ENCODE measurements around the gene SCNN1A. TPM values are rescaled to one million over a fixed set of nuclear protein-coding genes. Genes with fewer than 3 reads are reported as not detected.

SCNN1A gene
- 1 to 10 TPM in 3 of 4 donors, under 1 TPM in 1; 0.83 to 3.3 (median 1.8) TPM for total RNA-seq

DNA sequence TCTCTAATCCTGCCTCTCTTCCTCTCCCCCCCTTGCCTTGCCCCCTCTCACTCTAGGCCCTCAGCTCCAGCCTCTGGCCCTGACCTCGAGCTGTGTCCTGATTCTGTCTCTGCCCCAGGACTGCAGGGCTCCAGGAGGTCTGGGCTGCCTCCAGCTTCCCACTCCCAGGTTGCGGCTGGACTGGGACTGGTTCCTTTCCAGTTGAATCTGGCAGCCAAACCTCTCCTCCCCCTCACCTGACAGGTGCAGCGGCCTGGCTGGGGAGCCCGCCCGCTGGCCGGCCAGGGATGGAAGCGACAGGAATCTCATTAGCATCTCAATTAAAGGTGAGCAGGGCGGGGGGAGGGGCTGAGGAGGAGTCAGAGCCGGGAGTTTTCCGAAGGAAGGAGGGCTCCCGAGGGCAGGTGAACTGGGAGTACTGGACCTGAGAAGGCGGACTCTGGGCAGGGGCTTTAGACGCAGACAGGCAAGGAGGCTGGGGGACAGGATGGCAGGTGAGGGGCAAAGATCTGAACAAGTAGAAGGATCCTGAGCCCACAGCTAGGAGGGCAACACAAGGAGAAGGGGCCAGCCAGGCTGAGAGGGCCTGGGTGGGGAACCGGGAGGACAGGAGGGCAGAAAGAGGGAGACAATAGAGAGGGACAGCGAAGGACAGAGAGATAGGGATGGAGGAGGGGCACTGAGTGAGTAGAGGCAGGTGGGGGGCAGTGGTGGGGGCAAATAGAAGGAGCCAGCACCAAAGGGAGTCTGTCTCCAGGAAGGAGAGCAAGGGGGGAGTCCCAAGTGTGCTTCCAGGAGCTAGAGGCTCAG is at the start of gene SCNN1A:
Gene SCNN1A (minus strand): TSS at position 295 of the 810 bp plus-strand sequence. CDS start 780 bp downstream, outside the sequence.
- H3K27ac ChIP-seq (replicated peaks in 1 of 4) = peak within 1 kb of the TSS; percentile 73 to 82 (median 78)
- H3K9me3 ChIP-seq = no peaks in the 10 kb centered on the region
- no peaks in the 10 kb centered on the region for H3K36me3 ChIP-seq
- intact Hi-C loops (cut with DNase I) = no loop called here
- H3K4me3 ChIP-seq = peak within 1 kb of the TSS in 1 of 4 donors; percentile 22
- no peaks in the 10 kb centered on the region for H3K27me3 ChIP-seq
- peaks cover 29 to 66% (median 62%) of the 10 kb centered on the region in 4 donors for H3K4me1 ChIP-seq
- no peak for DNase-seq (ENCODE audit: extremely low spot score)
- 90% methylated on average over 11 of the region's 15 CpGs for WGBS
- TF ChIP-seq POLR2A (IDR thresholded peaks at IDR 0.05; ENCODE audit: low read depth) (no peak), EP300 (IDR thresholded peaks at IDR 0.05) (no peak), POLR2AphosphoS5 (IDR thresholded peaks at IDR 0.05) (no peak)
- TF ChIP-seq, protein P1, sequence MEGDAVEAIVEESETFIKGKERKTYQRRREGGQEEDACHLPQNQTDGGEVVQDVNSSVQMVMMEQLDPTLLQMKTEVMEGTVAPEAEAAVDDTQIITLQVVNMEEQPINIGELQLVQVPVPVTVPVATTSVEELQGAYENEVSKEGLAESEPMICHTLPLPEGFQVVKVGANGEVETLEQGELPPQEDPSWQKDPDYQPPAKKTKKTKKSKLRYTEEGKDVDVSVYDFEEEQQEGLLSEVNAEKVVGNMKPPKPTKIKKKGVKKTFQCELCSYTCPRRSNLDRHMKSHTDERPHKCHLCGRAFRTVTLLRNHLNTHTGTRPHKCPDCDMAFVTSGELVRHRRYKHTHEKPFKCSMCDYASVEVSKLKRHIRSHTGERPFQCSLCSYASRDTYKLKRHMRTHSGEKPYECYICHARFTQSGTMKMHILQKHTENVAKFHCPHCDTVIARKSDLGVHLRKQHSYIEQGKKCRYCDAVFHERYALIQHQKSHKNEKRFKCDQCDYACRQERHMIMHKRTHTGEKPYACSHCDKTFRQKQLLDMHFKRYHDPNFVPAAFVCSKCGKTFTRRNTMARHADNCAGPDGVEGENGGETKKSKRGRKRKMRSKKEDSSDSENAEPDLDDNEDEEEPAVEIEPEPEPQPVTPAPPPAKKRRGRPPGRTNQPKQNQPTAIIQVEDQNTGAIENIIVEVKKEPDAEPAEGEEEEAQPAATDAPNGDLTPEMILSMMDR (IDR thresholded peaks at IDR 0.05) = no peak

DNA sequence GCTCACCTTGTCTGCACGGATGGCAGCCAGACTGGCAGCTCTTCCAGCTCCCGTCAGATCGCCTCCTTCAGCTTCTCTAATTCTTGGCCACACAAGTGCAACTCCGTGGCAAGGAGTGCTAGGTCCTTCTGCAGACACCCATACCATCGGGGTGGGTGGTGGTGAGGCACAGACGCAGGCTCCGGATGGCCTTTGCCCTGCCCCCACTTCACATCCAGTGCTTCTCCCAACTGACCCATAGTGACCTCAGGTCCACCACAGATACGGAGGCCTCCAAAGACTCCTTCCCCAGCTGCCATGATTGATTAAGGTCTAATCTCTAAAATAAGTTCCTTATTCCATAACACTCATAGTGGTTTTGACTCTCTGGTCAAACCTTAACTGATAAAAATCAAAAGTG is 49.5 kb upstream of the SCNN1A start:
- no peaks in the 10 kb centered on the region for H3K27me3 ChIP-seq
- H3K4me3 ChIP-seq = no peak overlapping the region
- 77% methylated on average over 8 of the region's 8 CpGs for WGBS
- H3K27ac ChIP-seq (replicated peaks in 1 of 4) = no peak overlapping the region
- H3K9me3 ChIP-seq = no peaks in the 10 kb centered on the region
- peaks cover under 1 to 25% (median 21%) of the 10 kb centered on the region in 4 donors for H3K4me1 ChIP-seq
- TF ChIP-seq POLR2A (IDR thresholded peaks at IDR 0.05; ENCODE audit: low read depth) (no peak), EP300 (IDR thresholded peaks at IDR 0.05) (no peak), POLR2AphosphoS5 (IDR thresholded peaks at IDR 0.05) (no peak)
- TF ChIP-seq, protein P1 (IDR thresholded peaks at IDR 0.05) = no peak
- no peaks in the 10 kb centered on the region for H3K36me3 ChIP-seq
- no peak for DNase-seq (ENCODE audit: extremely low spot score)
- intact Hi-C loops (cut with DNase I) = loop anchor here (5.0 kb wide), 1 partner anchor 112 kb away; no protein-coding TSS in a partner anchor

DNA sequence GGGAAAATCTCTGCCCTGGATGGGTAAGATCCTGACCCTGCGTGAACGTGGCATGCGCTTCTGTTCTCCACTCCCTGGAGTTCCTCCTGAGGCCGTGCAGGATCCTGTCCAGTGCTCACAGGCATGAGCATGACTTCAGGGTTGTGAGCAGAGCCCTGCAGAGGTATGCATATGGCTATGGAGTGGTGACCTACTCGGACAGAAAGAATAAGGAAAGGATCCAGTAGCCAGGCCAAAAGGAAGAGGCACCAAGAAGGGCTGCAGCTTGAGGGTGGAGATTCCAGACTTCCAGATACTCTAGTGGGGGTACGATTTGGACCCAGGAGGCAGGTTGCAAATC is 48.6 kb upstream of the SCNN1A start:
- Histone ChIP-seq H3K36me3 (no peaks in the 10 kb centered on the region), H3K27me3 (no peaks in the 10 kb centered on the region), H3K27ac (replicated peaks in 1 of 4) (peak overlapping the region; percentile 10 to 73 (median 43)), H3K9me3 (no peaks in the 10 kb centered on the region), H3K4me1 (peaks cover 0 to 24% (median 18%) of the 10 kb centered on the region in 4 donors), H3K4me3 (no peak overlapping the region)
- WGBS = 39% methylated on average over 6 of the region's 6 CpGs
- intact Hi-C loops (cut with DNase I) = loop anchor here (5.0 kb wide), 1 partner anchor 113 kb away; no protein-coding TSS in a partner anchor
- TF ChIP-seq EP300 (IDR thresholded peaks at IDR 0.05) = no peak
- DNase-seq (ENCODE audit: extremely low spot score) = no peak

DNA sequence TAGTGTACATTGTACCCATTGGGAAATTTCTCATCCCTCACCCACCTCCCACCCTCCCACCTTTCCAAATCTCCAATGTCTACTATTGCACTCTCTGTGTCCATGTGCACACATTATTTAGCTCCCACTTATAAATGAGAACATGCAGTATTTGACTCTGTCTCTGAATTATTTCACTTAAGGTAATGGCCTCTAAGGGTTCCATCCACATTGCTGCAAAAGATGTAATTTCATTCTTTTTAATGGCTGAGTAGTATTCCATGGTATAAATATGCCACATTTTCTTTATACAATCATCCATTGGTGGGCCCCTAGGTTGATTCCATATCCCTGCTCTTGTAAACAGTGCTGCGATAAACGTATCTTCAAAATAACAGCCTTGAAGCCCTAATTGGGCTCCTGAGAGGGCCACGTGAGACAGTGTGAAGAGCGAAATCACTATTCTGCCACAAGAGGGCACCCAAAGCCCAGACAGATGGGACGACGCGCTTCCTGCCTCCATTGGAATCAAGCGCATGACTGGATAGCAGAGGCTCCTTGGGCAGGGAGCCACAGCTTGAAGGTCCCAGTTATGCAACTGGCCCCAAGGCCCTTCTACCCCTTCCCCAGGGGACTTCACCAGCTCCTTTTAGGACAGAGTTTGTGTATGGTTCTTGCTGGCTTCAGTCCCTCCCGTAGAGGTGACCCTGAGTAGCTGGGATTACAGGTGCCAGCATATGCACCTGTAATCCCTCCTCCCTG is 48.1 kb upstream of the SCNN1A start:
- Histone ChIP-seq H3K27ac (replicated peaks in 1 of 4) (peak overlapping the region; percentile 10 to 73 (median 43)), H3K4me1 (peaks cover 0 to 24% (median 18%) of the 10 kb centered on the region in 4 donors), H3K36me3 (no peaks in the 10 kb centered on the region), H3K27me3 (no peaks in the 10 kb centered on the region), H3K4me3 (no peak overlapping the region), H3K9me3 (no peaks in the 10 kb centered on the region)
- WGBS = 15% methylated on average over 5 of the region's 9 CpGs
- TF ChIP-seq, protein P1 (IDR thresholded peaks at IDR 0.05) = peak; percentile 89 to 97 (median 89)
- TF ChIP-seq EP300 (IDR thresholded peaks at IDR 0.05) (no peak), POLR2AphosphoS5 (IDR thresholded peaks at IDR 0.05) (peak; percentile 73 to 95), POLR2A (IDR thresholded peaks at IDR 0.05; ENCODE audit: low read depth) (no peak)
- intact Hi-C loops (cut with DNase I) = loop anchor here (2.0 to 5.0 kb wide), 3 partner anchors 43 to 114 kb away; no protein-coding TSS in a partner anchor
- no peak for DNase-seq (ENCODE audit: extremely low spot score)

DNA sequence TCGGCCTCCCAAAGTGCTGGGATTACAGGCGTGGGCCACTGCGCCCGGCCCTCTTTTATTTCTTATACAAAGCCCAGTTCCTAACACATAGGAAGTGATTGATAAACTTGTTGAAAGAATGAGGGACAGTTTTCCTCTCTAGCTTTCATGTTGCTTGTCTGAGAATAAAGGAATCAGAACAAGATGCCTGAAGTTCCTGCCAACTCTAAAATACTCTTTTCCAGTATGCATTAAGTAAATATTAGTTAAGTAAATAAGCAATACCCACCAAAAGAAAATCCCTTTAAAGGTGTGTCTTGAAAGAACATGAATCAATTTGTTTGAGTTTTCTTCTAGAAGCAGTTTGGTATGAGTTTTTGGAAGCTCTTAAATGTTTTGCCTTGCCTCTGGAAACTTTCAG is 45.0 kb upstream of the SCNN1A start:
- H3K36me3 ChIP-seq = no peaks in the 10 kb centered on the region
- intact Hi-C loops (cut with DNase I) = loop anchor here (5.0 kb wide), 1 partner anchor 117 kb away; no protein-coding TSS in a partner anchor
- TF ChIP-seq EP300 (IDR thresholded peaks at IDR 0.05) = no peak
- TF ChIP-seq POLR2A (IDR thresholded peaks at IDR 0.05; ENCODE audit: low read depth) = no peak
- TF ChIP-seq POLR2AphosphoS5 (IDR thresholded peaks at IDR 0.05) = no peak
- TF ChIP-seq, protein P1 (IDR thresholded peaks at IDR 0.05) = no peak
- no peak for DNase-seq (ENCODE audit: extremely low spot score)
- peak overlapping the region in 3 of 4 donors; percentile 4 to 57 (median 53) for H3K27ac ChIP-seq (replicated peaks in 1 of 4)
- no peaks in the 10 kb centered on the region for H3K27me3 ChIP-seq
- WGBS = 51% methylated on average over 4 of the region's 4 CpGs
- no peaks in the 10 kb centered on the region for H3K9me3 ChIP-seq
- H3K4me3 ChIP-seq = no peak overlapping the region
- H3K4me1 ChIP-seq = peaks cover 0 to 24% (median 18%) of the 10 kb centered on the region in 4 donors

Data from esophagus muscularis mucosa (tissue), 4 donors.